GM19397 (cell line): Measurements from ENCODE around the gene DPF3.

ENCODE experiments used
- ATAC-seq: cut with Tn5 transposase; IDR thresholded peaks from one replicate; pipeline ENCODE4 v1.9.1; 2021; ENCODE audit warnings: mild to moderate bottlenecking, moderate library complexity; ENCODE audit not compliant: unreplicated experiment

The DPF3 gene

DNA sequence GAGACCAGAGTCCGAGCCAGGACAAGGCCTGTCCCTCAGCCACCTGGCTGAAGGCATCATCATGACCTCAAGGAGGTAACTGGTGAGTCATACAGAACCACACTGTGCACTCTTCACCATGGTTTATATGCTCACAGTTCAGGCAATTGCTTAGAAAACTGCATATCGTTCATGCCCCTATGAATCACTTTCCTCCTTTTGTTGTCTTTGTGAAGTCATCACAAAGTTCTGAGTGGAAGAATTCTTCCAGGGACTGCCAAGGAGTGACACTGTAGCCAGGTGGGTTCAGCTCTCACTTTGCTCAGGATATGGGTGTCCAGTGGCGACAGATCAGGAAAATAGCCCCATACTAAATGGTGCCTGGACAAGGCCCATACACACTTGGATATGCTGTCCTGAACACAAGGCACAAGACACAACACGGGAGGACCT is 92.5 kb downstream of the DPF3 start:
- ATAC-seq = no peak

DNA sequence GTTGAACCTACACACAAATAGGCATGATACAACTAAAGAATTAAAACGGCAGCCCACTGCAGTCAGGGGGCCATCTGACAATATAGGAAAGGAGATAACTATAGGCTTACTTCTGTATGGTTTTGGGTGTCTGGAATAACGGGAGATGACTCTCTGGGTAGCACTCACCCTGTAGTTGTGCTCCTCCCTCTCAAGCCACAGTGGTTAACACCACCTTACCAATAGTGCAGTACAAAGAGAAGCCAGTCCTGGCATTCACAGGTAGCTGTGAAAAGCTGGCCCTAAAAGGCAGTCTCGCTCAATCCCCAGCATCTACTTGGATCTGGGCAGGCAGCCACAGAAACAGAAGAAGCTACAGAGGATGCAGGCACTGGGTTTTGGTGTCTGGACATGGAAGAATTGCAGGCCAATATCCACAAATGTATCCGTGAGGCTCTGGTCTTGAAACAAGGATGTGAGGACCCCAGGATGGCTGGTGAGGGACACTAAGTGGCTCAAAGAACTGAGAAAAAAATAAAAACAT is 93.0 kb downstream of the DPF3 start:
- no peak for ATAC-seq

DNA sequence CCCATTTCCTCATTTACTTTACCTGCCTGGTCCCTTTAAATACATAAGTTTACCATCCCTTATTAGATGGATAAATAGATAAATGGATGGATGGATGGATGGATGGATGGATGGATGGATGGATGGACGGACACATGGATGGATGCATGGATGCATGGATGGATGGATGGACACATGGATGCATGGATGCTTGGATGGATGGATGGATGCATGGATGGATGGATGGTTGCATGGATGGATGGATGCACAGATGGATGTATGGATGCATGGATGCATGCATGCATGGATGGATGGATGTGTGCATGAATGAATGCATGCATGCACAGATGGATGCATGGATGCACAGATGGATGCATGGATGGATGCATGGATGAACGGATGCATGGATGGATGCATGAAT is 93.6 kb downstream of the DPF3 start:
- no peak for ATAC-seq

DNA sequence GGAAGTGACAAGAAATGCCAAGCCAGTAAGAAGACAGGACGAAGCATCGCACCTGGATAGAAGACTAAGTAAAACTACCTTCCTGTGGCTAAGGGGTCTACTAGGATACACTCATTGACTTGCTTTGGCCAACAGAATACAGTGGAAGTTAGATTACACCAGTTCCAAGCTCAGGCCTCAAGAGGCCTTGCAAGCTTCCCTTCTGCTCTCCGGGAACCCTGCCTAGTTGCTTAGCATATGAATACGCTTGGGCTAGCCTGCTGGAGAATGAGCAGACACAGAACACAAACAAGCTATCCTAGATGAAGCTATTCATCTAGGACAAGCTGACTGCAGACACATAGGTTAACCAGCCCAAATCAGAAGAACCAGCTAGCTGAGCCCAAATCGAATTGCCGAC is 97.0 kb downstream of the DPF3 start:
- ATAC-seq = no peak

DNA sequence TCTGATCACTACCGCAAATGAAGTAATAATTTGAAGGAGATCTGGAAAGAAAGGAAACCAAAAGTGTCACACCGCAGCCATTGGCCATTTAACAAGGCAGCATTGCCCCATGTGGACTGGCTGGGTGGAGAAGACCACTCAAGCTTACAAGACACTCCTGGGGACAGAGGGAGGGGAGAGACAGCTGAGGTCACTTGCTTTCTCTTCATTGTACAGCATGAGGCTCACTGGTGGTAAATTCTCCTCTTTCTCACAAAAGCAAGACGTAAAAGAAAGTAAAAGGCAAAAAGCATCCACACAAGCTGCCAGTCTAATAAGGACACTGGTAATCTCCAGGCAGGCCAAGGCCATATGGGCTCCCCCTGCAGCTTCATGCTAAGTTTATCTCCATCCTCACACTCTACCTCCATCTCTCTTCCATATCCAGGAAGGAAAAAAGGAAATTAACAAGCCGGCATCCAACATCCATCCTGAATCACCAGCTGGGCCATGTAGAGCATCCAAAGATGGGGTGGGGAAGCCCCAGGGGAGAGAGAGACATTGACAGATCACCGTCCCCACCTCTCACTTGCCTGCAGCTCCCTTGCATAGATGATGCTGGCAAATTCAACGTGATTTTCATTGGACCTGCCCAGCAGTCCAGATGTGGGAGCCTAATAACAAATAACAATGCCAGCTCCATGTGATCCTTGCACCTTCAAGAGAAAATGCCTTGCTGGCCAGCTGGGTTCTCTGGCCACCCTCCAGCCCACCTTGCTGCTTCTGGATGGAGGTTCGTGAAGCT is 100.6 kb downstream of the DPF3 start:
- no peak for ATAC-seq

DNA sequence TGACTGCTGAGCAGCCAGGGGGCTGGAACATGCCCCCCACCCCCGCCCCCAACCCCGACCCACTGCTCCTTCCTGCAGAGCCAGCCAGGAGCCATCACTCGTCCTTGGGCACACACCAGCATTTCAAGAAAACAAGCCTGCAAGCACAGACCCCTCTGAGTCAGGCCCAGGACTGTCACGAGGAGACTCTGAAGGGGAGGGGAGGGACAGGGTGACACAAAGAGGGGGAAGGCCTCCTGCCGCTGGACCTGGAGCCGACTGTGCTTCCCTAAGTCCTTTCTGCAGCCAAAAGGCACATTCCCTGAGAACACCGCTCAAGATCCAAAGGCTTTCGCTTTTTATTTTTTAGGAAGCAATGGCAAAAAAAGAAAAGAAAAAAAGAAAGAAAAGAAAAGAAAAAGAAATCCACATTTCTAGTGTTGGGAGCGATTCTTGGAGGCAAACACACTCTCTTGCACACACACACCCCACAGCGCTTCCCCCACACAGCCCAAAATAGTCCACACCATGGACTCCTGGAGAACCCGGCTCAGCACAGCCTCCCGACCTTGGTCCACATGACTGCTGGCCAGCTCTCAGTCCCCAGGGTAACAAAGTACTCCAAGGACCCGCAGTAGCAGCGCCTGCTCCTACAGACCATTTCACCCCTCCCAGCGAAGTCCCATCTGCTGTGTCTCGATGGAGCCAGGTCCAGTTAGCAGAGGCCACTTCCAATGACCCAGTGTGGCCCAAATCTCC is 101.7 kb downstream of the DPF3 start:
- ATAC-seq = no peak

DNA sequence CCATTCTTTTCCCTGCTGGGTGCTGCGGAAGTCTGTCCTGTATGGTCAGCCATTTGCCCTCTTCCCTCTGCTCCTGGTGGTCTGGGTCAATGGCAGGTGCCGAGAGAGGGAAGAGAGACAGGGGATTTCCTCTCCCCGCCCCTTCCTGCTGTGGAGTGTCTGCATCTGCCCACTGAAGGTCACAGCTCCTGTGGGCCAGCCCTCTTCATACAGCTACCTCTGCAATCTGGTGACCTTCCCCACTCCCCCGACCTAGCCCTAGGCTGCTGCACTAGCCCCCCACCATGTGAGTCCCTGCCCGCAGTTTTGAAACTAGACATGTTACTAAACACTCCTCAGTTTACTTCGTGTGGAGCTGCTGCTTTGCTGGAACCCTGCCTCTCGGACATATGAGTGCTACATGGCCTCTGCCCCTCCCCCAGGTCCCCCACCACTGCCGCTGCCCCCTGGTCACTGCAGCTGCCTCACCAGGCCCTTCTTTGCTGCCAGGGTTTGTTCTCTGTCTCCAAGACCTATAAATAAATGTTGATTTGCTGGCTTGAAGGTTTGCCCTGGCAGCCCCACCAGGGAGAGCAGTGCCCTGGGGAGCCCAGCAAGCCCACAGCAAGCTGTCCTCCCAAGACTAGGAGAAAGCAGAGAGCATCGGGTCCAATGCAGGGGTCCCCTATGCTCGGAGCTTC is 102.9 kb downstream of the DPF3 start:
- no peak for ATAC-seq

DNA sequence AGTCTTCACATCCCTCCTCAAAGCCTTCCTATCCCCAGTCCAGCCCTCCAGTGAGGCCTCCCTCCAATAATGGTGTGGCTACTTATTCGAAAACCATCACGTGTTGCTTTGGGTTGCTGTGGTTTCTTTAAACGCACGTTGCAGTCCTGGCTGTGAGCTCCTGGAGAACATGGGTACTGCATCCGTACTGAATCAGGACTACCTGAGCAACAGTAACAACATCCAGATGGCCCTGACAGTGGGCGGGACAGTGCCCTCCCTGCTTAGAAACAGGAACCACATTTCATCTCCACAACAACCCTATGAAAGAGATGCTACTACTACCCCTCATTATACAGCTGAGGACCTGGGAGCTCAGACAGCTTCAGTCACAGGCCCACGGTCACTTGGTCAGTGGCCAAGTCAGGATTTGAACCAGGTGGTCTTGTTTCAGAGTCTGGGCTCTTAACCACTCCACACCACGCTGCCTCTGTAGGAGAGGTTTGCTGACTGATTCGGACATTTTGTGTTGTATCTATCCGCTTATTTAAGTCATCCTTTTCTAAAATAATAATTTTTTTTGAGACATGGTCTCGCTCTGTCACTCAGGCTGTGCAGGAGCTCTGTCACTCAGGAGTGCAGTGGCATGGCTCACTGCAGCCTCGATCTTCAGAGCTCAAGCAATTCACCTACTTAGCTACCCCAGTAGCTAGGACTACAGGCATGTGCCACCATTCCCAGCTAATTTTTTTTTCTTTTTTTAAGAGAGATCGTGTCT is 104.8 kb downstream of the DPF3 start:
- ATAC-seq = no peak

DNA sequence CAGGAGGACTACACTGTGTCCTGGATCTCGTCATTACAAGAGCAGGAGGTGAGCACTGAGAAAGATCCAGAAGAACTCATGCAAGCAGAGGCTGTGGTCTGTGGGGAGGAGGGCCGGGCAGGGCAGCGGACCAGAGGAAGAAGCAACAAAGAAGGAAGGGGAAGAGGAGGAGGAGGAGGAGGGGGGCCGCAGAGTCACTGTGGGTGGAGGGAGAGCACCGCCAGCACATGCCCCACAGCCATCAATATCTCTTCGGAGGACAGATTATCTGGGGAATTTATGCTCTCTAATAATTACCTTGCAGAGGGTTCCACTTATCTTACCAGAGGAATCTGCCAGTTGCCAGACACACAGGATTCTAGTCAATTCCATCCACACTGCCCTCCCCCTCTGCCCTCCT is 105.6 kb downstream of the DPF3 start:
- no peak for ATAC-seq

DNA sequence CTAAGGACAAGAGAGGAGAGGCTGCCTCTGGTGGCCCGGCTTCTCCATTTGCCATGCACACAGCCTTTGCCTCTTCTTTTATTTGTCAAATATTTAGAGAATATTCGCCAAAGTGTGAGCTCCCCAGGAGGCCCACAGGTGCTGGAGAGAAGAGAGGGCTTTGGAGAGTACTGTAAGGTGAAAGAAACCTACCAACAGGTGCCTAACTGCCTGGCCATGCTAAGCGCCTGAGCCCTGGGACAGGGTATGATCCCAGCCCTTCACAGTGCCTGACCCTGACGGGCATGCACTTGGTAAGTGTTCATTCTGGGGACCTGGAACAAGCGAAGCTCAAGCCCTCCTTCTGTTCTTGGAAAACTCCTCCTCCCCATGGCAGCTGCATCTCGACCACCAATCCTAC is 106.1 kb downstream of the DPF3 start:
- ATAC-seq = no peak

DNA sequence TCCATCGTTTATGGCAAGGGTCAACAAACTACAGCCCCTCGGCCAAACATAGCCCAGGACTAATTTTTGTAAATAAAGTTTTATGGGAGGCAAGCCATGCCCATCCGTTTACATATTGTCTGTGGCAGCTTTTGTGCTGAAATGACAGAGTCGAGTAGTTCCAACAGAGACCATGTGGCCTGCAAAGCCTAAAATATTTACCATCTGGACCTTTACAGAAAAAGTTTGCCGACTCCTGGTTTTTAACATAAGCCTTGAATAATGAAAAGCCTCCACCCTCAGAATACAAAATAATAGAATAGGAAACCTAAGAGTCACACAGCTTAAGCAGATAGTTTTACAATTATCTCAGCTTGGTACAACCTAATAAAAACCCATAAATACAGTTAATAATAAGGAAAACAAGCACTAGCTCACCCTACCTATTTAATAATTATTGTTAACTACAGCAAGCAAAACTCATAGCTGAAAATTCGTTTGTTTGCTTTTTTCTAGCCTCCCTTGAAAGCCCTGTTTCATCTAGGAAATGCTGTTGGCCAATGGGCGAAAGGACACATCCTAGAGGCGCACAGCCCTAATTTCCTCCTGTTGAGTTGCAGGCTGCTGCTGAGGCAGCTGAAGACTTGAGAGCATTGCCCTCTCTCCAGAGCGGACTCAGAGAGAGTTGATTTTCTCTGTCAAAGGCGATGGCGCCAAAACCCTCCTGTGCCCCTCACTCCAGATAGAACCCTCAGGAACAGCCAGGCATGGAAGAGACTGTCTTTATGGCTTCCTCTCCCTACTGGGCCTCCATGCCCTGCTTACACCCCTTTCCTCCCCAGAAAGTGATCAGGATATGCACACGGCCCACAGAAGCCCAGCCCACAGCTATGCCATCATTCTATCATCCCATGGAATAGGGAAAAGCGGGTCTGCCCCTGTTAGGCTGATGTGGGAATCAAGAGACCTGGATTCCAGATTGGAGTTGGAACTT is 107.2 kb downstream of the DPF3 start:
- no peak for ATAC-seq

DNA sequence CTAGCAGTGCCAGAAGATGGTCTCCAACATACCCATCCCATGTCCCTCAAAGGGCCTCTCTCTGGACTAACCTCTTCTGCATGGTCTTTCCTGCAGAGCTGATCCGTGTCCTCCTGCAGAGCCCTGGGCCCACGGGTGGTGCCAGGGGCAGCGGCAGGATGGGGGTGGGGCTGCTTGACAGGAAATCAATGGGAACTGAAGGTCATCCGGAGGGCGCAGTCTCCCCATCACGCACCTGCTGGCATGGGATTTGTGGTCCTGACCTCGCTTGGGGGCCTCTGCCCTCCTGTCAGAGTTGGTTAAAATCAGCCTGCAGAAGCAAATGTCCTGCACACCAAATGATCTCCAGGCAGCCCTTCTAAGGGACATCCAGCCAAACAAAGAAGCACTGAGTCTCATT is 110.2 kb downstream of the DPF3 start:
- no peak for ATAC-seq

DNA sequence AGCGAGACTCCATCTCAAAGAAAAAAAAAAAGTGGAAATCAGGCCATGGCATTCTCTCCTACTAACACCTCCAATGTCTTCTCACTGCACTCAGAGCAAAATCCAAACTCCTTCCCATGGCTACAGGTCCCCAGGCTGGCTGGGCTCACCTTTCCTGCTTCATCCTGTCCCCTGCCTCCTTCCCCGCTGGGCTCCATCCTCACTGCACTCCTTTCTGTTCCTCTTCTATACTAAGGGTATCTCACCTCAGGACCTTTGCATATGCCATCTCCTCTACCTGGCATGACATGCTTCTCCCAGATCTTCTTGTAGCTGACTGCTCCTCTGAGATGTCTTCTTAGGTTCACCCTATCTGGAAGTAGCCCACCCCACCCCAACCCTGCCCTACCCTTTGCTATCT is 111.1 kb downstream of the DPF3 start:
- no peak for ATAC-seq

DNA sequence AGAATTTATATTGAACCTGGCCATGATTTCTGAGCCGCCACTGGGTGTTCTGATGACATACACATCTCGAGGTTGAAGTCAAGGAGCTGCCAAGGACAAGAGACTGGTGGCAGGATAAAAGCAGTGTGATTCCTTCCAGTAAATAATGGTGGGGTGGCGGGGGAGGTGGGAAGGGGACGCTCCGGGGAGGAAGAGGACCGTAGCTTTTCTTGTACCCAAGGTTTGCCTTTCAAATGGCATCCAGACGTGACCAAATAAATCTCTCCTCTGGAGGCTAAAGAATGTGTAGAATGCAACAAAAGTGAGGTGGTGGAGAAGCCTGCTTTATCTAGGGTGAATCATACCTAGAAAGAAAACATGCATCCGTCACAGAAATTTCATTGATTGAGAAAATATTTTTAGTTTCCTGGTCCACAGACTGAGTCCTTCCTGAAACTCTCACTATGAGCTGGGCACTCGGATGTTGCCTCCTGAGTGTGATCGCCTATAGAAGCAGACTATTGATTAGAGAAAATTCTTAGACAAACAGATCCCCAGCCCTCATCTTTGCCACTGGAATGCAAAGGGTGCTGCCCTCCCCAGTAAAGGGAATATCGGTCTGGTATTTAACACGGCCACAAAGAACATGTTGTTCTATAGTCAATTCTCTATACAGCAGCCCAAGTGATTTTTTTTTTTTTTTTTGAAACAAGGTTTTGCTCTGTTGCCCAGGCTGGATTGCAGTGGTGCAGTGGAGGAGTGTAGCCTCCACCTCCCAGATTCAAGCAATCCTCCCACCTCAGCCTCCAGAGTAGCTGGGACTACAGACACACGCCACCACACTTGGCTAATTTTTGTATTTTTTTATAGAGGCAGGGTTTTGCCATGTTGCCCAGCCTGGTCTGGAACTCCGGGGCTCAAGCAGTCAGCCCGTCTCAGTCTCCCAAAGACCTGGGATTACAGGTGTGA is 112.1 kb downstream of the DPF3 start:
- no peak for ATAC-seq

DNA sequence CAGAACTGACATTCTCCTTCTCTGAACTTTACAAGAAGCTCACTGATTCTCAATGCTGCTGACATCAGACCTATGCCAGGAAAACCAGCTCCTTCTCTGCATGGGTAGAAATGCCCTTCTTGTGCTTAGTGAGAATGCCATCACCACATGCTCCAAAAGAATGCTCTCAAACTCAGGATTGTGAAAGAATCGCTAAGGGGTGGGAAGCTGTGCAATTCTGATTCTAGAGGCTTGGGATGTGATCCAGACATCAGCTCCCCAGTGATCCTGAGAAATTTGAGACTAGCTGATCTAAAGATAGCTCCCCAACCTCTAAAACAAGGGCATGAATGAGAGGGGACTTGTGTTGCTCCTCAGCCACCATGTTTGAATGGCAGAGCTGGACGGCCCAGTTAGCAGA is 113.2 kb downstream of the DPF3 start:
- no peak for ATAC-seq

DNA sequence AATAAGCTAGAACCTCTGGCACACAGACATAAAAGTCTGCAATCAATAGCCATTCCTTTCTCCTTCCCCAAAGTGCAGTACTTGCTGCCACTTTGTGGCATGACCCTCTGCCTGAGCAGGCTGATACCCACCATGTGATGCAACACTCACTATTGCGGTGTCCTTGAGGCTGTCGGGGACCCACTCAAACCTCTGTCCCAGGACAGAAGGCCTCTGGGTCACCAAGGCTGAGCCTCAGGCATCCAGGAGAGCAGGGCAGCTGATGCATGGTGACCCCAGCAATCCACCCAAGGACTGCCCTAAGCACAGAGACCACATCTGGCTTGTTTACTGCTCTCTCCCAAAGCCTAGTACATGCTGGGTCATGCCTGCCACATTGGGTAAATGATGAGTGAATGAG is 114.2 kb downstream of the DPF3 start:
- no peak for ATAC-seq

DNA sequence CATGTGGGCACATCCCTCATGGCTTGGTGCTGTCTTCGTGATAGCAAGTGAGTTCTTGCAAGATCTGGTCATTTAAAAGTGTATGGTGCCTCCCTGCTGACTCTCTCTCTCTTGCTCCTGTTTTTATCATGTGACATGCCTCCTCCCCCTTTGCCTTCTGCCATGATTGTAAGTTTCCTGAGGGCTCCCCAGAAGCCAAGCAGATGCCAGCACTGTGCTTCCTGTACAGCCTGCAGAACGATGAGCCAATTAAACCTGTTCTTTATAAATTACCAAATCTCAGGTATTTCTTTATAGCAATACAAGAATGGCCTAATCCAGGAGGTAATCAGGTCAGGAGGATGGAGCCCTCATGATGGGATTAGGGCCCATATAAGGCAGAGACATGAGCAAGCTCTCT is 116.3 kb downstream of the DPF3 start:
- no peak for ATAC-seq

DNA sequence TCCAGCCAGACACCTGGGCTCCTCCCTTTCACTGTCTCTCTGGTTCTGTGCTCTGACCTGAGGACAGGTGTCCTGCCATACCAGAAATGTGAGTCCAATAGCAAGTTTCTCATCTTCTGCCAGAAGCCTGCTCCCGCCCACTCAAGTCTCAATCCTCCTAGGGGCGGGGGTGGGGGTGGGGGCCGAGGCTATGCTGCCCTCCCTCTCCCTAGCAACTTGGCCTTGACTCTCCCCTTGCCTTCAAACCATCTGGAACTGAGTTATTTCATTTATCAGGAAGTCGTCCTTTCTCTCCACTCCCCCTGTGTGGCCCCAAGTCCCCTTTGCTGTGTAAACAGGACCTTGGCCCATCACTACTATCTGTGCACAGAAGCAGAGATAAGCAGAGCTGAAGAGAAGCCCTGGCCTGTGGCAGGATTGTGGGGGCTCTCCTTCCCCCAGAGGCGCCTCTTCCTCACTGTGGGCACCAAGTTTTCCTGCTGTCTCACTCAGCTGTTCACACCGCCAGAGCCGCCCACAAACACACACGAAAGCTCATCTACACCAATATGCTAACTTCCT is 117.1 kb downstream of the DPF3 start:
- ATAC-seq = no peak
